H9 (cell line): Measurements from ENCODE around the gene FMNL3. TPM values are rescaled to one million over a fixed set of nuclear protein-coding genes. Genes with fewer than 3 reads are reported as not detected.
A peak's percentile ranks its signal among the peaks of the same experiment; 100 is the strongest.

Experiments used
- DNase-seq: peaks from one replicate; pipeline ENCODE4 v3.0.0-alpha.2; 2017
- H2AFZ ChIP-seq: one replicate; pipeline ENCODE4 v1.6.1; 2013; ENCODE audit warnings: mild to moderate bottlenecking, low read length, control low read depth, moderate library complexity
- H2AK5ac ChIP-seq: 2 replicates; pipeline ENCODE4 v1.6.1; 2013; ENCODE audit warnings: low read length, control low read depth, mixed read lengths; ENCODE audit not compliant: insufficient read length
- H2BK120ac ChIP-seq: one replicate; pipeline ENCODE4 v1.6.1; 2013; ENCODE audit warnings: low read depth, mild to moderate bottlenecking, low read length, control low read depth, inconsistent platforms; ENCODE audit not compliant: poor library complexity, severe bottlenecking
- H2BK12ac ChIP-seq: 2 replicates; pipeline ENCODE4 v1.6.1; 2013; ENCODE audit warnings: low read length, control low read depth, mixed read lengths, low read depth; ENCODE audit not compliant: insufficient read length
- H2BK15ac ChIP-seq: 2 replicates; pipeline ENCODE4 v1.6.1; 2013; ENCODE audit warnings: low read depth, low read length, control low read depth
- H2BK20ac ChIP-seq: one replicate; pipeline ENCODE4 v1.6.1; 2013; ENCODE audit warnings: low read depth, mild to moderate bottlenecking, low read length, control low read depth, inconsistent platforms; ENCODE audit not compliant: poor library complexity, severe bottlenecking
- H2BK5ac ChIP-seq: 2 replicates; pipeline ENCODE4 v1.6.1; 2013; ENCODE audit warnings: low read length, control low read depth, mixed read lengths; ENCODE audit not compliant: insufficient read length
- H3K14ac ChIP-seq: 2 replicates; pipeline ENCODE4 v1.6.1; 2013; ENCODE audit warnings: low read length, control low read depth; ENCODE audit not compliant: insufficient read depth
- H3K18ac ChIP-seq: 2 replicates; pipeline ENCODE4 v1.6.1; 2013; ENCODE audit warnings: low read depth, mild to moderate bottlenecking, mixed read lengths, low read length, control low read depth; ENCODE audit not compliant: insufficient read length
- H3K23ac ChIP-seq: 2 replicates; pipeline ENCODE4 v1.6.1; 2013; ENCODE audit warnings: low read length, control low read depth, mixed read lengths, low read depth; ENCODE audit not compliant: insufficient read length
- H3K23me2 ChIP-seq: 2 replicates; pipeline ENCODE4 v1.6.1; 2013; ENCODE audit warnings: low read depth, mild to moderate bottlenecking, mixed read lengths, low read length, control low read depth; ENCODE audit not compliant: insufficient read length, poor library complexity, severe bottlenecking
- H3K27ac ChIP-seq: 2 replicates; pipeline ENCODE4 v1.5.1; 2013; ENCODE audit warnings: low read length, control low read depth, mixed read lengths, low read depth; ENCODE audit not compliant: insufficient read length
- H3K27me3 ChIP-seq: 2 replicates; pipeline ENCODE4 v1.6.1; 2013; ENCODE audit warnings: low read length, control low read depth, inconsistent platforms; ENCODE audit not compliant: insufficient read depth
- H3K4ac ChIP-seq: 2 replicates; pipeline ENCODE4 v1.6.1; 2013; ENCODE audit warnings: low read depth, mild to moderate bottlenecking, control low read depth, inconsistent platforms, low read length, moderate library complexity
- H3K4me1 ChIP-seq: 2 replicates; pipeline ENCODE4 v1.6.1; 2013; ENCODE audit warnings: low read length, control low read depth, inconsistent platforms; ENCODE audit not compliant: insufficient read depth
- H3K4me2 ChIP-seq: 2 replicates; pipeline ENCODE4 v1.6.1; 2013; ENCODE audit warnings: low read length, control low read depth, mixed read lengths; ENCODE audit not compliant: insufficient read length, insufficient read depth
- H3K56ac ChIP-seq: 2 replicates; pipeline ENCODE4 v1.6.1; 2013; ENCODE audit warnings: low read depth, mild to moderate bottlenecking, mixed read lengths, low read length, control low read depth; ENCODE audit not compliant: insufficient read length
- H3K79me1 ChIP-seq: 2 replicates; pipeline ENCODE4 v1.6.1; 2013; ENCODE audit warnings: low read depth, mild to moderate bottlenecking, moderate library complexity, low read length, control low read depth, inconsistent platforms; ENCODE audit not compliant: insufficient read depth, poor library complexity, severe bottlenecking
- H3K79me2 ChIP-seq: 2 replicates; pipeline ENCODE4 v1.6.1; 2013; ENCODE audit warnings: low read length, control low read depth, inconsistent platforms; ENCODE audit not compliant: insufficient read depth
- H3K9ac ChIP-seq: 2 replicates; pipeline ENCODE4 v1.6.1; 2013; ENCODE audit warnings: low read length, control low read depth, mixed read lengths; ENCODE audit not compliant: insufficient read length; ENCODE audit errors: extremely low read depth
- H3K9me3 ChIP-seq: one replicate; pipeline ENCODE4 v1.6.1; 2013; ENCODE audit warnings: low read depth, low read length, inconsistent platforms; ENCODE audit not compliant: control insufficient read depth
- H3T11ph ChIP-seq: one replicate; pipeline ENCODE4 v1.6.1; 2013; ENCODE audit warnings: mild to moderate bottlenecking, low read length, control low read depth, inconsistent platforms
- H4K20me1 ChIP-seq: one replicate; pipeline ENCODE4 v1.6.1; 2013; ENCODE audit not compliant: control insufficient read depth, insufficient read length, insufficient read depth
- H4K5ac ChIP-seq: 2 replicates; pipeline ENCODE4 v1.6.1; 2013; ENCODE audit warnings: low read depth, mild to moderate bottlenecking, mixed read lengths, low read length, control low read depth; ENCODE audit not compliant: insufficient read length
- H4K8ac ChIP-seq: replicated peaks from 2 replicates; pipeline ENCODE4 v1.6.1; 2013; ENCODE audit warnings: low read length, control low read depth, mixed read lengths, low read depth; ENCODE audit not compliant: insufficient read length
- H4K91ac ChIP-seq: 2 replicates; pipeline ENCODE4 v1.6.1; 2013; ENCODE audit warnings: low read depth, mild to moderate bottlenecking, moderate library complexity, mixed read lengths, low read length, control low read depth; ENCODE audit not compliant: insufficient read length
- H3K27ac Mint-ChIP-seq, 3 experiments: 2 replicates in 2 of 3; 3 replicates in 1 of 3; pipeline ENCODE4 v1.8.0; 2020 to 2021; ENCODE audit warnings: mixed read lengths in 3 of 3, mild to moderate bottlenecking in 1 of 3, moderate library complexity in 1 of 3
- H3K27me3 Mint-ChIP-seq: 2 replicates; pipeline ENCODE4 v1.8.0; 2021; ENCODE audit warnings: low read depth, mild to moderate bottlenecking, moderate library complexity, mixed read lengths
- H3K36me3 Mint-ChIP-seq, 3 experiments: 2 replicates in 2 of 3; 3 replicates in 1 of 3; pipeline ENCODE4 v1.8.0; 2020 to 2021; ENCODE audit warnings: low read depth in 3 of 3, mixed read lengths in 3 of 3; ENCODE audit not compliant: insufficient read depth in 1 of 3
- H3K4me1 Mint-ChIP-seq, 2 experiments: 2 replicates each; pipeline ENCODE4 v1.8.0; 2020; ENCODE audit warnings: mixed read lengths in 2 of 2
- H3K4me3 Mint-ChIP-seq, 2 experiments: 2 replicates in 1 of 2; 3 replicates in 1 of 2; pipeline ENCODE4 v1.8.0; 2020 to 2021; ENCODE audit warnings: mild to moderate bottlenecking in 2 of 2, mixed read lengths in 2 of 2, moderate library complexity in 1 of 2
- H3K9me3 Mint-ChIP-seq, 2 experiments: 2 replicates in 1 of 2; 3 replicates in 1 of 2; pipeline ENCODE4 v1.8.0; 2020; ENCODE audit warnings: mild to moderate bottlenecking in 2 of 2, mixed read lengths in 2 of 2, moderate library complexity in 1 of 2
- CTCF ChIP-seq: fragments of 200-600 bp; sonication (generic); conservative IDR thresholded peaks from 3 replicates; pipeline ENCODE4 v1.8.0; 2021; ENCODE audit warnings: antibody characterized with exemption, mild to moderate bottlenecking
- WGBS: extraction: QIAGEN DNeasy Blood & Tissue Kit; methylation state at CpG from one replicate; pipeline ENCODE4 v1.1.7; 2013; ENCODE audit warnings: missing lambda C conversion rate, low lambda C conversion rate, mixed read lengths; ENCODE audit not compliant: insufficient read length; ENCODE audit errors: extremely low coverage; 5-methylcytosine and 5-hydroxymethylcytosine counted together
- total RNA-seq: library from RNA; stranded (reverse); gene quantifications from 2 replicates; pipeline ENCODE4 v1.2.1, GENCODE V29; 2021

The FMNL3 gene
- total RNA-seq, 1 experiment from 2014 or later: 22.8 TPM

- Histone ChIP-seq H4K20me1 (no peaks in the 10 kb centered on the region), H3T11ph (no peak overlapping the region), H2AK5ac (no peak overlapping the region), H2BK12ac (no peak overlapping the region), H3K79me1 (no peaks in the 10 kb centered on the region), H2AFZ (no peak overlapping the region), H3K4ac (no peak overlapping the region), H3K9ac (no peak overlapping the region), H4K5ac (no peak overlapping the region), H3K4me2 (no peak overlapping the region), H2BK20ac (no peak overlapping the region), H3K79me2 (peaks cover 4% of the 10 kb centered on the region; the same call in 1 of the 2 replicates), H3K14ac (no peak overlapping the region), H3K23me2 (no peaks in the 10 kb centered on the region), H4K91ac (no peak overlapping the region), H3K9me3 (no peaks in the 10 kb centered on the region), H3K18ac (no peak overlapping the region), H3K27ac (no peak overlapping the region), H2BK5ac (no peak overlapping the region), H3K4me1 (0 out of 2 replicates have a peak, but pooled peaks cover 2% of the 10 kb centered on the region), H3K23ac (no peak overlapping the region), H2BK120ac (no peak overlapping the region), H4K8ac (no peak overlapping the region), H3K56ac (no peak overlapping the region), H3K27me3 (no peaks in the 10 kb centered on the region), H2BK15ac (0 out of 2 replicates have a peak overlapping the region, but pooled peaks have one; percentile 31)
- Mint-ChIP-seq H3K4me1 (peaks cover 18 to 20% of the 10 kb centered on the region in 2 experiments), H3K27ac (no peak overlapping the region), H3K4me3 (no peak overlapping the region), H3K9me3 (no peaks in the 10 kb centered on the region), H3K27me3 (no peaks in the 10 kb centered on the region), H3K36me3 (peaks cover 0 to 3% (median 0%) of the 10 kb centered on the region in 3 experiments; a peak in 2 of 7 replicates)
- no peak for DNase-seq
- no peak for TF ChIP-seq CTCF
- no CpG with 5 or more reads among the region's 5 CpGs for WGBS
Observed at GRCh38 chr12:49684310-49684854, 22.8 kb downstream of the FMNL3 start.
